ENCODE results near the gene SCD5.
"Not testable (repeated sequence)": the region's sequence is repeated elsewhere in the genome, so short reads cannot be mapped to it uniquely, and the experiment has no call there.

Gene SCD5

GRCh38 chr4:82833696-82834313 is 35.2 kb upstream of the SCD5 start:
- DNase-seq, result no peak
- no peaks in the 10 kb centered on the region for H3K9me2 ChIP-seq (replicated peaks; ENCODE audit: insufficient read depth, low read length)
- no peaks in the 10 kb centered on the region for H3K27me3 ChIP-seq (replicated peaks; ENCODE audit: insufficient read depth, low read length)
- no peaks in the 10 kb centered on the region for H3K4me1 ChIP-seq (ENCODE audit: low read length)
- no peaks in the 10 kb centered on the region for H3K9me3 ChIP-seq (replicated peaks; ENCODE audit: insufficient read depth, low read length)
- H3K4me3 ChIP-seq (ENCODE audit: low read length), result no peak overlapping the region
- no peak overlapping the region for H3K9ac ChIP-seq (ENCODE audit: low read length)
- no peaks in the 10 kb centered on the region for H4K20me1 ChIP-seq (ENCODE audit: insufficient read depth, low read length)
- no peak overlapping the region for H3K4me2 ChIP-seq (ENCODE audit: low read depth, low read length)
- TF ChIP-seq EZH2phosphoT487 (IDR thresholded peaks at IDR 0.05; ENCODE audit: low read length), result no peak
- no peak for TF ChIP-seq EZH2 (optimal IDR thresholded peaks at IDR 0.05; ENCODE audit: low read depth, low read length)
- no peaks in the 10 kb centered on the region for H3K79me2 ChIP-seq (ENCODE audit: low read length)
- no peaks in the 10 kb centered on the region for H3F3A ChIP-seq (ENCODE audit: insufficient read depth, low read length)
- H3K36me3 ChIP-seq (replicated peaks; ENCODE audit: insufficient read depth, low read length), result no peaks in the 10 kb centered on the region; the same call in 1 of the 2 replicates
- H2AFZ ChIP-seq (ENCODE audit: low read length), result no peak overlapping the region
- no peak overlapping the region for H3K27ac ChIP-seq (ENCODE audit: low read length)

GRCh38 chr4:82833060-82833459 is 34.5 kb upstream of the SCD5 start:
- H3K27me3 ChIP-seq (replicated peaks; ENCODE audit: insufficient read depth, low read length); H3F3A ChIP-seq (ENCODE audit: insufficient read depth, low read length); H3K27ac ChIP-seq (ENCODE audit: low read length); H4K20me1 ChIP-seq (ENCODE audit: insufficient read depth, low read length); H3K9me3 ChIP-seq (replicated peaks; ENCODE audit: insufficient read depth, low read length); H3K4me2 ChIP-seq (ENCODE audit: low read depth, low read length); H3K9ac ChIP-seq (ENCODE audit: low read length); DNase-seq; H3K4me3 ChIP-seq (ENCODE audit: low read length); H3K36me3 ChIP-seq (replicated peaks; ENCODE audit: insufficient read depth, low read length); H3K9me2 ChIP-seq (replicated peaks; ENCODE audit: insufficient read depth, low read length); H3K79me2 ChIP-seq (ENCODE audit: low read length); H3K4me1 ChIP-seq (ENCODE audit: low read length); H2AFZ ChIP-seq (ENCODE audit: low read length): not testable (repeated sequence)

- peaks cover 5% of the 10 kb centered on the region; the same call in 1 of the 2 replicates for H3K36me3 ChIP-seq (replicated peaks; ENCODE audit: insufficient read depth, low read length)
- no peaks in the 10 kb centered on the region for H3K9me3 ChIP-seq (replicated peaks; ENCODE audit: insufficient read depth, low read length)
- no peaks in the 10 kb centered on the region for H3K27me3 ChIP-seq (replicated peaks; ENCODE audit: insufficient read depth, low read length)
- no peak for TF ChIP-seq EZH2 (optimal IDR thresholded peaks at IDR 0.05; ENCODE audit: low read depth, low read length)
- no peak for TF ChIP-seq CTCF (IDR thresholded peaks at IDR 0.05; ENCODE audit: low read length)
- TF ChIP-seq EZH2phosphoT487 (IDR thresholded peaks at IDR 0.05; ENCODE audit: low read length), result no peak
- H3K27ac ChIP-seq (ENCODE audit: low read length), result no peak overlapping the region
- H3K4me2 ChIP-seq (ENCODE audit: low read depth, low read length), result no peak overlapping the region
- no peaks in the 10 kb centered on the region for H3F3A ChIP-seq (ENCODE audit: insufficient read depth, low read length)
- no peak for DNase-seq
- H2AFZ ChIP-seq (ENCODE audit: low read length), result no peak overlapping the region
- no peaks in the 10 kb centered on the region for H3K9me2 ChIP-seq (replicated peaks; ENCODE audit: insufficient read depth, low read length)
- H4K20me1 ChIP-seq (ENCODE audit: insufficient read depth, low read length), result no peaks in the 10 kb centered on the region
- H3K79me2 ChIP-seq (ENCODE audit: low read length), result no peaks in the 10 kb centered on the region
- H3K4me3 ChIP-seq (ENCODE audit: low read length), result no peak overlapping the region
- H3K4me1 ChIP-seq (ENCODE audit: low read length), result no peaks in the 10 kb centered on the region
- no peak overlapping the region for H3K9ac ChIP-seq (ENCODE audit: low read length)
These were observed 26.8 kb upstream of the SCD5 start for GRCh38 chr4:82825425-82825824.

GRCh38 chr4:82823062-82823461 is 24.5 kb upstream of the SCD5 start:
- Histone ChIP-seq H3K4me3 (ENCODE audit: low read length) (no peak overlapping the region), H3K4me2 (ENCODE audit: low read depth, low read length) (no peak overlapping the region), H3K79me2 (ENCODE audit: low read length) (no peaks in the 10 kb centered on the region), H3K36me3 (replicated peaks; ENCODE audit: insufficient read depth, low read length) (peaks cover 5% of the 10 kb centered on the region; the same call in 1 of the 2 replicates), H3K9ac (ENCODE audit: low read length) (no peak overlapping the region), H2AFZ (ENCODE audit: low read length) (no peak overlapping the region), H3K9me3 (replicated peaks; ENCODE audit: insufficient read depth, low read length) (no peaks in the 10 kb centered on the region), H3K27me3 (replicated peaks; ENCODE audit: insufficient read depth, low read length) (no peaks in the 10 kb centered on the region), H4K20me1 (ENCODE audit: insufficient read depth, low read length) (no peaks in the 10 kb centered on the region), H3K27ac (ENCODE audit: low read length) (no peak overlapping the region), H3F3A (ENCODE audit: insufficient read depth, low read length) (no peaks in the 10 kb centered on the region), H3K9me2 (replicated peaks; ENCODE audit: insufficient read depth, low read length) (no peaks in the 10 kb centered on the region), H3K4me1 (ENCODE audit: low read length) (no peaks in the 10 kb centered on the region)
- no peak for DNase-seq
- no peak for TF ChIP-seq EZH2 (optimal IDR thresholded peaks at IDR 0.05; ENCODE audit: low read depth, low read length)

- no peak for TF ChIP-seq CTCF (IDR thresholded peaks at IDR 0.05; ENCODE audit: low read length)
- no peak for TF ChIP-seq EZH2phosphoT487 (IDR thresholded peaks at IDR 0.05; ENCODE audit: low read length)
- Histone ChIP-seq H3K27me3 (replicated peaks; ENCODE audit: insufficient read depth, low read length) (no peaks in the 10 kb centered on the region), H3K9ac (ENCODE audit: low read length) (no peak overlapping the region)
These were observed 22.1 kb upstream of the SCD5 start for GRCh38 chr4:82820689-82821088.

More at GRCh38 chr4:82820689-82821088, 22.1 kb upstream of the SCD5 start:
- Histone ChIP-seq H3K9me3 (replicated peaks; ENCODE audit: insufficient read depth, low read length) (no peaks in the 10 kb centered on the region), H4K20me1 (ENCODE audit: insufficient read depth, low read length) (no peaks in the 10 kb centered on the region), H2AFZ (ENCODE audit: low read length) (no peak overlapping the region), H3K4me2 (ENCODE audit: low read depth, low read length) (no peak overlapping the region), H3K9me2 (replicated peaks; ENCODE audit: insufficient read depth, low read length) (no peaks in the 10 kb centered on the region), H3K36me3 (replicated peaks; ENCODE audit: insufficient read depth, low read length) (peaks cover 5% of the 10 kb centered on the region; the same call in 1 of the 2 replicates), H3K27ac (ENCODE audit: low read length) (no peak overlapping the region), H3K79me2 (ENCODE audit: low read length) (no peaks in the 10 kb centered on the region), H3K4me3 (ENCODE audit: low read length) (no peak overlapping the region), H3F3A (ENCODE audit: insufficient read depth, low read length) (no peaks in the 10 kb centered on the region), H3K4me1 (ENCODE audit: low read length) (no peaks in the 10 kb centered on the region)
- no peak for DNase-seq
